ENCODE measurements around the gene TMEM120B.

Gene TMEM120B

GRCh38 chr12:121799842-121800693, 87.5 kb downstream of the TMEM120B start:
- Histone ChIP-seq H3K36me3 (ENCODE audit: control insufficient read depth, insufficient read depth, low read length) (peaks cover 27% of the 10 kb centered on the region), H3K4me3 (replicated peaks; ENCODE audit: low read depth, low read length) (peak overlapping the region; percentile 82), H3K27me3 (replicated peaks; ENCODE audit: control insufficient read depth, insufficient read depth, low read length) (no peaks in the 10 kb centered on the region)
- no peak for TF ChIP-seq CTCF (IDR thresholded peaks at IDR 0.05; ENCODE audit: insufficient read depth, low read length, poor library complexity, severe bottlenecking)
- DNase-seq (ENCODE audit: extremely low read depth, insufficient read length): peak; percentile 87

- peak; percentile 74 for DNase-seq (ENCODE audit: extremely low read depth, insufficient read length)
- Histone ChIP-seq H3K36me3 (ENCODE audit: control insufficient read depth, insufficient read depth, low read length) (peaks cover 22% of the 10 kb centered on the region), H3K27me3 (replicated peaks; ENCODE audit: control insufficient read depth, insufficient read depth, low read length) (no peaks in the 10 kb centered on the region), H3K4me3 (replicated peaks; ENCODE audit: low read depth, low read length) (peak overlapping the region; percentile 82)
- no peak for TF ChIP-seq CTCF (IDR thresholded peaks at IDR 0.05; ENCODE audit: insufficient read depth, low read length, poor library complexity, severe bottlenecking)
Observed at GRCh38 chr12:121800694-121801594, 88.4 kb downstream of the TMEM120B start.

GRCh38 chr12:121801595-121802484, 89.3 kb downstream of the TMEM120B start:
- peaks cover 19% of the 10 kb centered on the region for H3K36me3 ChIP-seq (ENCODE audit: control insufficient read depth, insufficient read depth, low read length)
- TF ChIP-seq CTCF (IDR thresholded peaks at IDR 0.05; ENCODE audit: insufficient read depth, low read length, poor library complexity, severe bottlenecking): no peak
- H3K4me3 ChIP-seq (replicated peaks; ENCODE audit: low read depth, low read length): peak overlapping the region; percentile 82
- DNase-seq (ENCODE audit: extremely low read depth, insufficient read length): no peak
- H3K27me3 ChIP-seq (replicated peaks; ENCODE audit: control insufficient read depth, insufficient read depth, low read length): no peaks in the 10 kb centered on the region

- H3K27me3 ChIP-seq (replicated peaks; ENCODE audit: control insufficient read depth, insufficient read depth, low read length): no peaks in the 10 kb centered on the region
- DNase-seq (ENCODE audit: extremely low read depth, insufficient read length): no peak
- peak overlapping the region; percentile 82 for H3K4me3 ChIP-seq (replicated peaks; ENCODE audit: low read depth, low read length)
- TF ChIP-seq CTCF (IDR thresholded peaks at IDR 0.05; ENCODE audit: insufficient read depth, low read length, poor library complexity, severe bottlenecking): no peak
- peaks cover 15% of the 10 kb centered on the region for H3K36me3 ChIP-seq (ENCODE audit: control insufficient read depth, insufficient read depth, low read length)
Observed at GRCh38 chr12:121802485-121802842, 89.9 kb downstream of the TMEM120B start.
